ENCODE measurements around the gene ATG10. TPM values are rescaled to one million over a fixed set of nuclear protein-coding genes. Genes with fewer than 3 reads are reported as not detected.

The ATG10 gene
- total and polyA plus RNA-seq, 2 of the 13 experiments (the other 11 are each of a cell fraction or from before 2014, with no cell fraction given) = 2.0 to 5.7 TPM

DNA sequence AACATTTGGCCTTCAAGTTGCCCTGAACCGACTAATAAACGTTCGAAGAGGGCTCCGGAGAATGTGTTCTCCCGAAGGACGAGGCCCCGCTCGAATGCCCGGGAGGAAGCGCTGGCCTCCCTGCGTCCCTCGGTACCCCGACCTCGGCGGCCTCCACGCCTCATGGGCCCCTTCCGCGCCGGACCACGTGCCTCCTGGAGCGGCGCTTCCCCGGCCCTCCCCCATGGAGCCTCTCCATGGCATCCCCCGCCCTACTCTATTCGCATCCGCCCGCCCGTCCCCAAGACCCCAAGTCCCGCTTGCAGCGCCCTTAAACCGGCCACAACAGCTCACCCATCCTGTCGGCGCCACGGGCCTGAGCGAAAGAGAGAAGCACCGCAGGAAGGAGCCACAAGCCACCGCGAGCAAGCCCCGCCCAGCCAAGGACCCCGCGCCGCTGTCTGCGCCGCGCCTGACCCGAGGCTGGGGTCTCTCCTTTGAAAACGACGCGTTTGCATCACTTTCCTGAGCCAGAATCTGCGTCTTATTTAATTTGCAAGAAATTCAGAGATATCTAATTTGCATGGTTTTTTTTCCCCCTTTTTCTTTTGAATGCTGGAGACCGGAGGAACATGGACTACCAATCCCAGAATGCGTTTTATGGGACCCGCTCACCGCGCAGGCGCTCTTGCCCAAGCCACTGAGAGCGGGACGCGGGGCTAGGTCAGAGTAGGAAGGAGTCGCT, 306.3 kb downstream of the ATG10 start, which contains the start of gene RPS23 (continued):
- no peak for TF ChIP-seq ZIK1 (CRISPR knock-in tag; IDR thresholded peaks at IDR 0.05; ENCODE audit: borderline replicate concordance, low read depth)
- TF ChIP-seq, protein P1, sequence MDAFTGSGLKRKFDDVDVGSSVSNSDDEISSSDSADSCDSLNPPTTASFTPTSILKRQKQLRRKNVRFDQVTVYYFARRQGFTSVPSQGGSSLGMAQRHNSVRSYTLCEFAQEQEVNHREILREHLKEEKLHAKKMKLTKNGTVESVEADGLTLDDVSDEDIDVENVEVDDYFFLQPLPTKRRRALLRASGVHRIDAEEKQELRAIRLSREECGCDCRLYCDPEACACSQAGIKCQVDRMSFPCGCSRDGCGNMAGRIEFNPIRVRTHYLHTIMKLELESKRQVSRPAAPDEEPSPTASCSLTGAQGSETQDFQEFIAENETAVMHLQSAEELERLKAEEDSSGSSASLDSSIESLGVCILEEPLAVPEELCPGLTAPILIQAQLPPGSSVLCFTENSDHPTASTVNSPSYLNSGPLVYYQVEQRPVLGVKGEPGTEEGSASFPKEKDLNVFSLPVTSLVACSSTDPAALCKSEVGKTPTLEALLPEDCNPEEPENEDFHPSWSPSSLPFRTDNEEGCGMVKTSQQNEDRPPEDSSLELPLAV (CRISPR knock-in tag; conservative IDR thresholded peaks at IDR 0.05; ENCODE audit: low read depth) = no peak
- no peak for TF ChIP-seq FOXK1 (CRISPR knock-in tag; IDR thresholded peaks at IDR 0.05; ENCODE audit: borderline replicate concordance, low read depth)
- TF ChIP-seq ZNF552 (CRISPR knock-in tag; IDR thresholded peaks at IDR 0.05; ENCODE audit: borderline replicate concordance) = 0 out of 2 replicates have a peak, but pooled peaks have one; percentile 58
- TF ChIP-seq SETDB1 (CRISPR knock-in tag; IDR thresholded peaks at IDR 0.05; ENCODE audit: borderline replicate concordance) = no peak
- no peak for TF ChIP-seq CCDC6 (CRISPR knock-in tag; IDR thresholded peaks at IDR 0.05)
- TF ChIP-seq, protein P2, sequence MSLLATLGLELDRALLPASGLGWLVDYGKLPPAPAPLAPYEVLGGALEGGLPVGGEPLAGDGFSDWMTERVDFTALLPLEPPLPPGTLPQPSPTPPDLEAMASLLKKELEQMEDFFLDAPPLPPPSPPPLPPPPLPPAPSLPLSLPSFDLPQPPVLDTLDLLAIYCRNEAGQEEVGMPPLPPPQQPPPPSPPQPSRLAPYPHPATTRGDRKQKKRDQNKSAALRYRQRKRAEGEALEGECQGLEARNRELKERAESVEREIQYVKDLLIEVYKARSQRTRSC (CRISPR knock-in tag; IDR thresholded peaks at IDR 0.05; ENCODE audit: low read depth) = no peak
- TF ChIP-seq, protein P3, sequence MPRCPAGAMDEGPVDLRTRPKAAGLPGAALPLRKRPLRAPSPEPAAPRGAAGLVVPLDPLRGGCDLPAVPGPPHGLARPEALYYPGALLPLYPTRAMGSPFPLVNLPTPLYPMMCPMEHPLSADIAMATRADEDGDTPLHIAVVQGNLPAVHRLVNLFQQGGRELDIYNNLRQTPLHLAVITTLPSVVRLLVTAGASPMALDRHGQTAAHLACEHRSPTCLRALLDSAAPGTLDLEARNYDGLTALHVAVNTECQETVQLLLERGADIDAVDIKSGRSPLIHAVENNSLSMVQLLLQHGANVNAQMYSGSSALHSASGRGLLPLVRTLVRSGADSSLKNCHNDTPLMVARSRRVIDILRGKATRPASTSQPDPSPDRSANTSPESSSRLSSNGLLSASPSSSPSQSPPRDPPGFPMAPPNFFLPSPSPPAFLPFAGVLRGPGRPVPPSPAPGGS (CRISPR knock-in tag; IDR thresholded peaks at IDR 0.05) = peak; percentile 72; the same call in 1 of the 2 replicates
- peak; percentile 54; the same call in 1 of the 2 replicates for TF ChIP-seq ZSCAN31 (CRISPR knock-in tag; IDR thresholded peaks at IDR 0.05; ENCODE audit: low read depth)
- TF ChIP-seq GATAD1 (CRISPR knock-in tag; IDR thresholded peaks at IDR 0.05) = peak; percentile 90
- TF ChIP-seq SIX4 (CRISPR knock-in tag; IDR thresholded peaks at IDR 0.05) = no peak
- TF ChIP-seq HNRNPH1 (optimal IDR thresholded peaks at IDR 0.05; ENCODE audit: low read depth, low read length) = no peak
- TF ChIP-seq GMEB2 (CRISPR knock-in tag; IDR thresholded peaks at IDR 0.05; ENCODE audit: low read depth) = no peak
- TF ChIP-seq NFIB (CRISPR knock-in tag; IDR thresholded peaks at IDR 0.05; ENCODE audit: borderline replicate concordance) = no peak
- TF ChIP-seq, protein P4, sequence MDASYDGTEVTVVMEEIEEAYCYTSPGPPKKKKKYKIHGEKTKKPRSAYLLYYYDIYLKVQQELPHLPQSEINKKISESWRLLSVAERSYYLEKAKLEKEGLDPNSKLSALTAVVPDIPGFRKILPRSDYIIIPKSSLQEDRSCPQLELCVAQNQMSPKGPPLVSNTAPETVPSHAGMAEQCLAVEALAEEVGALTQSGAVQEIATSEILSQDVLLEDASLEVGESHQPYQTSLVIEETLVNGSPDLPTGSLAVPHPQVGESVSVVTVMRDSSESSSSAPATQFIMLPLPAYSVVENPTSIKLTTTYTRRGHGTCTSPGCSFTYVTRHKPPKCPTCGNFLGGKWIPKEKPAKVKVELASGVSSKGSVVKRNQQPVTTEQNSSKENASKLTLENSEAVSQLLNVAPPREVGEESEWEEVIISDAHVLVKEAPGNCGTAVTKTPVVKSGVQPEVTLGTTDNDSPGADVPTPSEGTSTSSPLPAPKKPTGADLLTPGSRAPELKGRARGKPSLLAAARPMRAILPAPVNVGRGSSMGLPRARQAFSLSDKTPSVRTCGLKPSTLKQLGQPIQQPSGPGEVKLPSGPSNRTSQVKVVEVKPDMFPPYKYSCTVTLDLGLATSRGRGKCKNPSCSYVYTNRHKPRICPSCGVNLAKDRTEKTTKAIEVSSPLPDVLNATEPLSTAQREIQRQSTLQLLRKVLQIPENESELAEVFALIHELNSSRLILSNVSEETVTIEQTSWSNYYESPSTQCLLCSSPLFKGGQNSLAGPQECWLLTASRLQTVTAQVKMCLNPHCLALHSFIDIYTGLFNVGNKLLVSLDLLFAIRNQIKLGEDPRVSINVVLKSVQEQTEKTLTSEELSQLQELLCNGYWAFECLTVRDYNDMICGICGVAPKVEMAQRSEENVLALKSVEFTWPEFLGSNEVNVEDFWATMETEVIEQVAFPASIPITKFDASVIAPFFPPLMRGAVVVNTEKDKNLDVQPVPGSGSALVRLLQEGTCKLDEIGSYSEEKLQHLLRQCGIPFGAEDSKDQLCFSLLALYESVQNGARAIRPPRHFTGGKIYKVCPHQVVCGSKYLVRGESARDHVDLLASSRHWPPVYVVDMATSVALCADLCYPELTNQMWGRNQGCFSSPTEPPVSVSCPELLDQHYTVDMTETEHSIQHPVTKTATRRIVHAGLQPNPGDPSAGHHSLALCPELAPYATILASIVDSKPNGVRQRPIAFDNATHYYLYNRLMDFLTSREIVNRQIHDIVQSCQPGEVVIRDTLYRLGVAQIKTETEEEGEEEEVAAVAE (CRISPR knock-in tag; IDR thresholded peaks at IDR 0.05; ENCODE audit: borderline replicate concordance) = 0 out of 2 replicates have a peak, but pooled peaks have one; percentile 17
- TF ChIP-seq FOXA3 (CRISPR knock-in tag; IDR thresholded peaks at IDR 0.05) = peak; percentile 23; the same call in 1 of the 2 replicates
- 0 out of 2 replicates have a peak, but pooled peaks have one; percentile 46 for TF ChIP-seq ZNF766 (CRISPR knock-in tag; IDR thresholded peaks at IDR 0.05; ENCODE audit: borderline replicate concordance)
- TF ChIP-seq IKZF1 (IDR thresholded peaks at IDR 0.05) = no peak
- TF ChIP-seq ZNF431 (CRISPR knock-in tag; IDR thresholded peaks at IDR 0.05; ENCODE audit: borderline replicate concordance, low read depth) = no peak
- no peak for TF ChIP-seq MTF2 (CRISPR knock-in tag; IDR thresholded peaks at IDR 0.05; ENCODE audit: borderline replicate concordance)
